NCI-H82 treated with DMSO at 0.1 percent for 48 hours (cell line): ENCODE measurements around the gene CD96.
"Not testable (repeated sequence)": the region's sequence is repeated elsewhere in the genome, so short reads cannot be mapped to it uniquely, and the experiment has no call there.

Source experiments
- DNase-seq: peaks from one replicate; lab custom pipeline; 2025; ENCODE audit not compliant: unreplicated experiment; lab: John Stamatoyannopoulos, UW

The CD96 gene

GRCh38 chr3:111541911-111542483, at the start of gene CD96:
Gene CD96, plus strand, starts transcription at chr3:111542197. Its CDS starts 52 bp downstream, at chr3:111542249.
- DNase-seq: no peak

GRCh38 chr3:111493276-111493675, 48.7 kb upstream of the CD96 start:
- DNase-seq: no peak

- no peak for DNase-seq
Observed at GRCh38 chr3:111496894-111497559, 45.0 kb upstream of the CD96 start.

- no peak for DNase-seq
Observed at GRCh38 chr3:111498022-111498421, 44.0 kb upstream of the CD96 start.

GRCh38 chr3:111506435-111506834, 35.6 kb upstream of the CD96 start:
- DNase-seq: no peak

- DNase-seq: no peak
Observed at GRCh38 chr3:111509308-111509707, 32.7 kb upstream of the CD96 start.

- no peak for DNase-seq
Observed at GRCh38 chr3:111517801-111518200, 24.2 kb upstream of the CD96 start.

GRCh38 chr3:111519178-111519855, 22.7 kb upstream of the CD96 start:
- peak; percentile 100 for DNase-seq

- peak; percentile 44 for DNase-seq
Observed at GRCh38 chr3:111521891-111522290, 20.1 kb upstream of the CD96 start.

- DNase-seq: not testable (repeated sequence)
Observed at GRCh38 chr3:111524486-111524885, 17.5 kb upstream of the CD96 start.

GRCh38 chr3:111531446-111531845, 10.6 kb upstream of the CD96 start:
- no peak for DNase-seq

- no peak for DNase-seq
Observed at GRCh38 chr3:111534701-111535100, 7.3 kb upstream of the CD96 start.

- DNase-seq: no peak
Observed at GRCh38 chr3:111538111-111538510, 3.9 kb upstream of the CD96 start.

GRCh38 chr3:111538681-111539083, 3.3 kb upstream of the CD96 start:
- DNase-seq: no peak

- peak; percentile 57 for DNase-seq
Observed at GRCh38 chr3:111539351-111540331, 2.4 kb upstream of the CD96 start.

- DNase-seq: no peak
Observed at GRCh38 chr3:111541391-111541790, 606 bp upstream of the CD96 start.

GRCh38 chr3:111542611-111543300, 759 bp downstream of the CD96 start:
- no peak for DNase-seq

GRCh38 chr3:111545349-111545748, 3.4 kb downstream of the CD96 start:
- DNase-seq: no peak

GRCh38 chr3:111547631-111548030, 5.6 kb downstream of the CD96 start:
- DNase-seq: no peak

GRCh38 chr3:111548092-111548491, 6.1 kb downstream of the CD96 start:
- no peak for DNase-seq

GRCh38 chr3:111548756-111549155, 6.8 kb downstream of the CD96 start:
- DNase-seq: no peak
